Osteoblast (primary cell): ENCODE measurements around the gene GKAP1. TPM values are rescaled to one million over a fixed set of nuclear protein-coding genes. Genes with fewer than 3 reads are reported as not detected.

Experiments used
- DNase-seq: peaks from one replicate; pipeline ENCODE4 v3.0.0; 2011; ENCODE audit warnings: low spot score, mixed read lengths; ENCODE audit not compliant: insufficient read length; ENCODE audit errors: missing footprints
- H2AFZ ChIP-seq: 2 replicates; pipeline ENCODE4 v1.6.0; 2011; ENCODE audit warnings: mild to moderate bottlenecking, low read length
- H3K27ac ChIP-seq: 2 replicates; pipeline ENCODE4 v1.5.1; 2011; ENCODE audit warnings: mild to moderate bottlenecking, low read depth, low read length, moderate library complexity
- H3K27me3 ChIP-seq: 2 replicates; pipeline ENCODE4 v1.6.0; 2012; ENCODE audit warnings: mild to moderate bottlenecking, control low read depth, inconsistent platforms, low read length, moderate library complexity; ENCODE audit not compliant: insufficient read depth
- H3K36me3 ChIP-seq: 2 replicates; pipeline ENCODE4 v1.5.1; 2011; ENCODE audit warnings: mild to moderate bottlenecking, low read length, control low read depth, moderate library complexity; ENCODE audit not compliant: insufficient read depth
- H3K4me1 ChIP-seq: 2 replicates; pipeline ENCODE4 v1.5.1; 2011; ENCODE audit warnings: mild to moderate bottlenecking, low read length, control low read depth, moderate library complexity; ENCODE audit not compliant: insufficient read depth
- H3K4me2 ChIP-seq: 2 replicates; pipeline ENCODE4 v1.6.0; 2011; ENCODE audit warnings: mild to moderate bottlenecking, low read length; ENCODE audit not compliant: insufficient read depth
- H3K4me3 ChIP-seq: fragments of 200-600 bp; sonication (generic); 3 replicates; pipeline ENCODE4 v1.5.1; 2012; ENCODE audit warnings: mild to moderate bottlenecking, low read length, inconsistent platforms; ENCODE audit not compliant: insufficient read depth
- H3K79me2 ChIP-seq: 2 replicates; pipeline ENCODE4 v1.6.0; 2012; ENCODE audit warnings: mild to moderate bottlenecking, low read length, control low read depth, inconsistent platforms; ENCODE audit not compliant: insufficient read depth
- H3K9me3 ChIP-seq: 2 replicates; pipeline ENCODE4 v1.5.1; 2011; ENCODE audit warnings: low read depth, low read length, control low read depth
- H4K20me1 ChIP-seq: 2 replicates; pipeline ENCODE4 v1.6.0; 2012; ENCODE audit warnings: mild to moderate bottlenecking, low read length, control low read depth; ENCODE audit not compliant: insufficient read depth
- CTCF ChIP-seq: IDR thresholded peaks from 2 replicates; pipeline ENCODE4 v1.5.1; 2011; ENCODE audit warnings: mild to moderate bottlenecking, low read depth, low read length, moderate library complexity; ENCODE audit errors: extremely low read depth
- total RNA-seq: library from RNA; depleted of rRNA; stranded (reverse); fragments of >200 nt; gene quantifications from 2 replicates; pipeline ENCODE4 v1.2.3, GENCODE V29; 2012

The GKAP1 gene
- total RNA-seq, 1 donor = 1.1 TPM

- Histone ChIP-seq H3K27ac (no peak overlapping the region), H3K4me3 (no peak overlapping the region), H4K20me1 (no peaks in the 10 kb centered on the region), H3K36me3 (no peaks in the 10 kb centered on the region), H2AFZ (no peak overlapping the region), H3K4me1 (no peaks in the 10 kb centered on the region), H3K79me2 (no peaks in the 10 kb centered on the region), H3K27me3 (no peaks in the 10 kb centered on the region), H3K4me2 (no peak overlapping the region), H3K9me3 (no peaks in the 10 kb centered on the region)
- TF ChIP-seq CTCF = no peak
- DNase-seq = no peak
These were observed 93.1 kb downstream of the GKAP1 start for GRCh38 chr9:83724436-83724835.

- Histone ChIP-seq H3K4me3 (no peak overlapping the region), H3K4me1 (no peaks in the 10 kb centered on the region), H3K27ac (no peak overlapping the region), H2AFZ (no peak overlapping the region), H4K20me1 (no peaks in the 10 kb centered on the region), H3K4me2 (no peak overlapping the region), H3K79me2 (no peaks in the 10 kb centered on the region), H3K36me3 (no peaks in the 10 kb centered on the region), H3K27me3 (no peaks in the 10 kb centered on the region), H3K9me3 (no peaks in the 10 kb centered on the region)
- no peak for DNase-seq
- no peak for TF ChIP-seq CTCF
These were observed 94.7 kb downstream of the GKAP1 start for GRCh38 chr9:83722726-83723495.

DNA sequence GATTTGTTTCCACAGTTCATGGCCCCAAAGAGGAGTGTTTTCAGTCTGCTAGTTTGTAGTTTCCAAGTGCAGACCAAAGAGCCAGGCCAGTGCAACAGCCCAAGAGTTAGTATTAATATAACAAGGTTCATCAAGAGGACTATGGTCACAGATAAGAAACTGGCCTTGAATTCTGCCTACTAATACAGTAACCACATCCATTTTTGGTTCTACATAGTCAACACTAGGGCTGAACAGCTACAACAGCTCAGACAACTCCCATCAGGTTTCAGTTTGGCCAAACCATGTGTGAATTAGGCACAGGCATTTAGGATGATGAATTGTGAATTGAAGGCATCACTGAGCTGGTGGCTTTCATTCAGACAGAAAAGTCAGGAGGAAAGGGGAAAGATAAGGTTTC lies 96.1 kb downstream of the GKAP1 start:
- DNase-seq = no peak
- H4K20me1 ChIP-seq = no peaks in the 10 kb centered on the region
- H3K36me3 ChIP-seq = no peaks in the 10 kb centered on the region
- H3K27me3 ChIP-seq = no peaks in the 10 kb centered on the region
- no peak overlapping the region for H2AFZ ChIP-seq
- no peak overlapping the region for H3K27ac ChIP-seq
- H3K9me3 ChIP-seq = no peaks in the 10 kb centered on the region
- no peak for TF ChIP-seq CTCF
- H3K79me2 ChIP-seq = no peaks in the 10 kb centered on the region
- no peak overlapping the region for H3K4me3 ChIP-seq
- H3K4me2 ChIP-seq = no peak overlapping the region
- H3K4me1 ChIP-seq = no peaks in the 10 kb centered on the region

DNA sequence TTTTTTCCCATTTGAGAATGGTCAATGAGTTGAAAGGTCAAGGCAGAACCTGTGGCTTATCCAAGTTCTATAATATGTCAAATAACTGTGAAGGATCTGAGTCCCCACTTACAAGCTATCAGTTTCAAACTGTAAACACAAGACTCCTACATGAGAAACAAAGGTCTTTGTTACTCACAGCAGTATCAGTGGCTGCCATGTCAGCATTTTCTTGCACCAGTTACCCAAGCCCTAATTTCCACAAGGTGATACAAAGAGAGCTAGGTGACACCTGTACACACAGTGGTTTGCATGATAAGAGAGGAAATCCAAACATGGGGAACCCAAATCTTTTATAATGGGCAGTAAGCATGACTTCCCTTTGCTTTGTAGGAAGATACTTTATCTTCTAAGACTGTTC lies 101.8 kb downstream of the GKAP1 start:
- H3K27ac ChIP-seq = no peak overlapping the region
- H4K20me1 ChIP-seq = no peaks in the 10 kb centered on the region
- TF ChIP-seq CTCF = no peak
- no peak overlapping the region for H3K4me3 ChIP-seq
- no peak overlapping the region for H2AFZ ChIP-seq
- H3K79me2 ChIP-seq = no peaks in the 10 kb centered on the region
- DNase-seq = no peak
- no peaks in the 10 kb centered on the region for H3K27me3 ChIP-seq
- H3K36me3 ChIP-seq = no peaks in the 10 kb centered on the region
- H3K9me3 ChIP-seq = no peaks in the 10 kb centered on the region
- H3K4me1 ChIP-seq = no peaks in the 10 kb centered on the region
- no peak overlapping the region for H3K4me2 ChIP-seq
